HepG2 (cell line): Measurements from ENCODE around the gene DCAF7. TPM values are rescaled to one million over a fixed set of nuclear protein-coding genes. Genes with fewer than 3 reads are reported as not detected.

Experiments used
- CHD2 ChIP-seq: IDR thresholded peaks from 2 replicates; pipeline ENCODE4 v1.6.1; 2011; ENCODE audit warnings: low read depth, low read length, improper control_type of control experiment
- E2F5 ChIP-seq: sonication (generic); formaldehyde crosslinking; conservative IDR thresholded peaks from 2 replicates; pipeline ENCODE4 v1.4.0; 2020; ENCODE audit warnings: missing genetic modification reagents
- HDAC6 ChIP-seq: fragments of 200-600 bp; sonication (generic); IDR thresholded peaks from 2 replicates; pipeline ENCODE4 v1.7.0; 2017; ENCODE audit warnings: mild to moderate bottlenecking, antibody characterized with exemption, low read length, low read depth
- KLF9 ChIP-seq: IDR thresholded peaks from 2 replicates; pipeline ENCODE4 v1.6.1; 2016; ENCODE audit warnings: low read depth
- MED13 ChIP-seq: sonication (generic); formaldehyde crosslinking; IDR thresholded peaks from 2 replicates; pipeline ENCODE4 v1.5.0; 2020; ENCODE audit warnings: missing genetic modification reagents
- NFRKB ChIP-seq: fragments of 450-650 bp; IDR thresholded peaks from 2 replicates; pipeline ENCODE4 v1.6.1; 2017
- NFYB ChIP-seq: sonication (generic); formaldehyde crosslinking; IDR thresholded peaks from 2 replicates; pipeline ENCODE4 v1.4.0; 2020; ENCODE audit warnings: missing genetic modification reagents
- SIX1 ChIP-seq: sonication (generic); formaldehyde crosslinking; IDR thresholded peaks from 2 replicates; pipeline ENCODE4 v1.4.0; 2020; ENCODE audit warnings: missing genetic modification reagents, borderline replicate concordance
- SKI ChIP-seq: fragments of 450-650 bp; IDR thresholded peaks from one replicate; pipeline ENCODE4 v1.6.1; 2018; ENCODE audit warnings: mild to moderate bottlenecking; ENCODE audit not compliant: partially characterized antibody
- SP5 ChIP-seq: IDR thresholded peaks from 2 replicates; pipeline ENCODE4 v1.6.1; 2016; ENCODE audit warnings: low read depth, borderline replicate concordance
- STAT6 ChIP-seq: sonication (generic); formaldehyde crosslinking; IDR thresholded peaks from 2 replicates; pipeline ENCODE4 v1.4.0; 2020; ENCODE audit warnings: missing genetic modification reagents, mild to moderate bottlenecking, borderline replicate concordance
- TBX3 ChIP-seq: fragments of 450-650 bp; IDR thresholded peaks from 2 replicates; pipeline ENCODE4 v1.6.1; 2017; ENCODE audit warnings: antibody characterized with exemption, mild to moderate bottlenecking, inconsistent platforms, borderline replicate concordance
- WIZ ChIP-seq: sonication (generic); formaldehyde crosslinking; IDR thresholded peaks from 2 replicates; pipeline ENCODE4 v1.5.1; 2020; ENCODE audit warnings: mild to moderate bottlenecking, missing genetic modification reagents
- ZBED4 ChIP-seq: sonication (generic); formaldehyde crosslinking; IDR thresholded peaks from 2 replicates; pipeline ENCODE4 v1.4.0; 2020; ENCODE audit warnings: missing genetic modification reagents, borderline replicate concordance
- ZBTB2 ChIP-seq: sonication (generic); formaldehyde crosslinking; IDR thresholded peaks from 2 replicates; pipeline ENCODE4 v1.8.0; 2022; ENCODE audit warnings: low read depth, missing genetic modification reagents
- ZNF460 ChIP-seq: sonication (generic); formaldehyde crosslinking; IDR thresholded peaks from 2 replicates; pipeline ENCODE4 v1.5.1; 2020; ENCODE audit warnings: missing genetic modification reagents, mild to moderate bottlenecking, borderline replicate concordance
- ZNF569 ChIP-seq: sonication (generic); formaldehyde crosslinking; IDR thresholded peaks from 2 replicates; pipeline ENCODE4 v1.5.0; 2020; ENCODE audit warnings: mild to moderate bottlenecking, missing genetic modification reagents, moderate library complexity, borderline replicate concordance
- ZNF7 ChIP-seq: IDR thresholded peaks from 2 replicates; pipeline ENCODE4 v1.6.1; 2016; ENCODE audit warnings: missing biosample characterization, missing genetic modification reagents
- ZNF746 ChIP-seq: sonication (generic); formaldehyde crosslinking; IDR thresholded peaks from 2 replicates; pipeline ENCODE4 v1.8.0; 2022; ENCODE audit warnings: mild to moderate bottlenecking, missing genetic modification reagents
- ZNF883 ChIP-seq: sonication (generic); formaldehyde crosslinking; IDR thresholded peaks from 2 replicates; pipeline ENCODE4 v1.5.1; 2020; ENCODE audit warnings: mild to moderate bottlenecking, missing genetic modification reagents; ENCODE audit errors: not compliant biosample characterization
- polyA plus RNA-seq, 8 experiments: library from polyadenylated mRNA; depleted of rRNA in 3 of 8; stranded (reverse) in 7 of 8; unstranded in 1 of 8; fragments of >200 nt; fragmentation: Illumina TruSeq in 4 of 8; extraction: Trizol in 4 of 8; gene quantifications; 2 replicates each; pipeline versions ENCODE4 v1.2.1 to v1.2.3, GENCODE V29; 2011 to 2016; ENCODE audit warnings: low read depth in 4 of 8, missing spikeins in 1 of 8, mixed read lengths in 1 of 8; ENCODE audit not compliant: insufficient read depth in 1 of 8
- total RNA-seq, 5 experiments: library from RNA; depleted of rRNA; stranded (reverse); fragments of >200 nt; fragmentation: Illumina TruSeq; extraction: Trizol; gene quantifications; 2 replicates each; pipeline ENCODE4 v1.2.3, GENCODE V29; 2016; ENCODE audit warnings: low read depth in 1 of 5

The DCAF7 gene
- total and polyA plus RNA-seq, 2 of the 13 experiments (the other 11 are each of a cell fraction or from before 2014, with no cell fraction given) = 55.2 to 73.4 TPM

- TF ChIP-seq ZNF460 (CRISPR knock-in tag) (no peak; the same call in 1 of the 2 replicates), ZNF569 (CRISPR knock-in tag) (peak; percentile 74; the same call in 1 of the 2 replicates), STAT6 (0 out of 2 replicates have a peak, but pooled peaks have one; percentile 46), TBX3 (no peak), NFYB (CRISPR knock-in tag) (peak; percentile 99), ZNF883 (CRISPR knock-in tag) (peak; percentile 40), NFRKB (no peak), ZNF7 (no peak), HDAC6 (no peak), KLF9 (CRISPR knock-in tag) (peak; percentile 21; the same call in 1 of the 2 replicates), ZBTB2 (CRISPR knock-in tag) (0 out of 2 replicates have a peak, but pooled peaks have one; percentile 85), MED13 (CRISPR knock-in tag) (peak; percentile 85; the same call in 1 of the 2 replicates), ZNF746 (CRISPR knock-in tag) (peak; percentile 63; the same call in 1 of the 2 replicates), E2F5 (CRISPR knock-in tag) (peak; percentile 10; the same call in 1 of the 2 replicates), ZBED4 (CRISPR knock-in tag) (peak; percentile 97), SKI (peak; percentile 98), WIZ (no peak), SP5 (CRISPR knock-in tag) (peak; percentile 62; the same call in 1 of the 2 replicates), CHD2 (peak; percentile 76), SIX1 (CRISPR knock-in tag) (peak; percentile 56)
These were observed at the start of gene DCAF7 (continued) for GRCh38 chr17:63549946-63550816.
